NCI-H460 (cell line): ENCODE results near the gene RIN3. TPM values are rescaled to one million over a fixed set of nuclear protein-coding genes. Genes with fewer than 3 reads are reported as not detected.
"Not testable (repeated sequence)": the region's sequence is repeated elsewhere in the genome, so short reads cannot be mapped to it uniquely, and the experiment has no call there.

ENCODE experiments used
- DNase-seq: peaks from one replicate; pipeline ENCODE4 v3.0.0-alpha.2; 2016; ENCODE audit warnings: low read depth; ENCODE audit errors: extremely low read depth
- total RNA-seq: library from RNA; depleted of rRNA; stranded (reverse); fragments of >200 nt; shearing (Covaris generic); gene quantifications from 2 replicates; pipeline ENCODE4 v1.2.3, GENCODE V29; 2014

Gene RIN3
- total RNA-seq, 1 experiment from 2014 or later = 2.5 TPM

DNA sequence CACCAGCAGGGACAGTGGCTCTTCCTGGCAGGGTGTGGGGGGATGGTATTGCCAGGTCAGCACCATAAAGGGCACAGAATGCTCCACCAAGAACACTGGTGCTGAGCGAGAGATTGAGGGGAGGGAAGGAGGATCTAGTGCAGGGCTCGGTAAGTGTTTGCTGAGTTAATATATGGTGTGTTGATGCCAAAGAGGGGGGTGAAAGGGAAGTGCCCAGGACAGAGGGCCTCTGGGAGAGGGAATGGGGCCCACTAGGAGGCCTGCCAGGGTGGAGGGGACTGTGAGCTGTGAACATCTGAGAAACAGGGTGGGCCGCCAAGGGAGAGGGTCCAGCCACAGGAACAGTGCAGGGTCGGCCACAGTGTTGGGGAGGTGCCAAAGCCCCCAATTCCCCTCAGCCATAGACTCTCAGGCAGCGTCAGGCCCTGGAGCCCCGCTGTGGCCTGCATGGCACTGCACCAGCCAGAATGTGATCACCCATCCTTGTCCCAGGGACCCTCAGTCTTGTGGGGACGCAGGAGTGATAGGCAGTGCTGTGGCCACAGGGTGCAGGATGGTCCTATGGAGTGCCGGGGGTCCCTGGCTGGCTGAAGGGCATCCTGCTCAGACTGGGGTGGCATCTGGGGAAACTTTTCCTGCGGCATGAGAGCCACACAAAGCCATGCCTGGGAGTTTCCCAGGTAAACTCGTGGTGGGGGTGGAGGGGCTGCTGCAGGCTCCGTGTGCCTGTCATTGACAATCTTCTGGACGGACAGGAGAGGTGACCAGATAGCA is 11.9 kb downstream of the RIN3 start:
- DNase-seq = no peak

- no peak for DNase-seq
Measured at GRCh38 chr14:92527721-92528120, 14.1 kb downstream of the RIN3 start.

DNA sequence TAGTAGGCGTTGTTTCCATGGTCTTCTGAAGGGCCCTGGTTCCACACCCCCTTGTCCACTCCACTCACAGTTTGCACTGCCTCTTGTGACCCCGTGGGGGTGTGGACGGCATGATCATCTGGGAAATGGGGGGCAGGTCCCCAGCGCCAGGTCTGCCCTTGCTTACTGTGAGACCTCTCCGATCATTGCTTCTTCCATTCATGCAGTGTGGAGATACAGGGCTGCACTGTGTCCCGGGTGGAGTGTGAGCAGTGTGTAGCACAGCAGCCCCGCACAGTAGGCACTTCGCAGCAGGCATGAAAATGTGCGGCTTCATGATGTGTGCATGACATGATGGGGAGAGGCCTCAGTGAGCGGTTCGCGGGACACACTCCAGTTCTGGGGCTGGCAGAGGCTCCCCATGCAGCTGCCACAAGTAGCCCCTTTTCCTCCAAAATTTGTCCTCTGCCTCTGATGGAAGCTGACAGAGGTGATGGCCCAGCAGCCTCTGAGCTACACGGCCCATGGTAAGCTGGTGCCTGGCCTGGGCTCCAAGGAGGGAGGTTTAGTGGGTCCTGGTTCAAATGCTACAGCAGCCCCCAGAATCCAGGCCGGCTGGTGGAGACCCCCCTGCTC is 15.0 kb downstream of the RIN3 start:
- no peak for DNase-seq

DNA sequence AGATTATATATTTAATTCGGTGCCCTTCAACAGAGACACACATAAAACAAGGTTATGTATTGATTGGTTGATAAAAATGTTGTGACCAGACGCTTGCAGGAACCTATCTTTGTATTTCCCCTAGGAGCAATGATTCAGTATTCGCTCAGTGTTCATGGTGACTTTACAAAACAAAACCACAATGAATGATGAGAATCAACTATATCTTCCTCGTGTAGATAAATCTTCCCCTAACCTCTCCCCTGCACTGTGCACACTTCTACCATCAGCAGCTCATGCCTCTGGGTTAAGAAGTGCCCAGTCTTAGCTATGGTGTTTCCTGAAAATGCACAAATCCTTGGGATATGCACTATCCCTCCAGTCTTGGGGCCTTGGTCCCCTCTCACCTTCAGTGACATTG is 16.3 kb downstream of the RIN3 start:
- DNase-seq = no peak

- DNase-seq = no peak
Measured at GRCh38 chr14:92531106-92531873, 17.7 kb downstream of the RIN3 start.

GRCh38 chr14:92532490-92533163 is 19.0 kb downstream of the RIN3 start:
- DNase-seq = no peak

DNA sequence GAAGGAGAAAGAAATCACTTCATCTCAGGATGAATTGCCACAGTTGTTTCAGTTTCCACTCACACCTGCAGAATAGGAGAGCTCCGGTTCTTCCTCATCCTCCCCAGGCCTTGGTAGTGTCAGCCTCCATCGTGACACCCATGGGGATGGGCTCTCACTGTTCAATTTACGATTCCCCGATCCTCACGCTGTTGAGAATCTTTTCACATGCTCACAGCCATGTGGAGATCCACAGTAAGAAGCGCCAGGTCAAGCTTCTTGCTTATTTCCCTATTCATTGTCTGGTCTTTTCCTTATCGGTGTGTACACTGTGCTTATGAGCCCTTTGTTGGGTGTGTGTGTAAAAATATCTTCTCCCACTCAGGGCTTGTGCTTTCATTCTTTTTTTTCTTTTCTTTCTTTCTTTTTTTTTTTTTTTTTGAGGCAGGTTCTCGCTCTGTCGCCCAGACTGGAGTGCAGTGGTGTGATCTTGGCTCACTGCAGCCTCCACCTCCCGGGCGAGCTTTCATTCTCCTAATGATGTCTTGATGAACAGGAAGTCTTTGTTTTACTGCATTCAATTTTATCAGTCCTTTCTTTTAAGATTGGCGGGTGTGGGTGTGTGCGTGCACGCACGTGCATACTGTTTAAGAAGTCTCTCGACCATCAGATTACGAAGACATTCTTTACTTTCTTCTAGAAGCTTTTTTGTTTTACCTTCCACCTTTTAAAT is 21.5 kb downstream of the RIN3 start:
- no peak for DNase-seq

GRCh38 chr14:92536231-92536630 is 22.6 kb downstream of the RIN3 start:
- not testable (repeated sequence) for DNase-seq

DNA sequence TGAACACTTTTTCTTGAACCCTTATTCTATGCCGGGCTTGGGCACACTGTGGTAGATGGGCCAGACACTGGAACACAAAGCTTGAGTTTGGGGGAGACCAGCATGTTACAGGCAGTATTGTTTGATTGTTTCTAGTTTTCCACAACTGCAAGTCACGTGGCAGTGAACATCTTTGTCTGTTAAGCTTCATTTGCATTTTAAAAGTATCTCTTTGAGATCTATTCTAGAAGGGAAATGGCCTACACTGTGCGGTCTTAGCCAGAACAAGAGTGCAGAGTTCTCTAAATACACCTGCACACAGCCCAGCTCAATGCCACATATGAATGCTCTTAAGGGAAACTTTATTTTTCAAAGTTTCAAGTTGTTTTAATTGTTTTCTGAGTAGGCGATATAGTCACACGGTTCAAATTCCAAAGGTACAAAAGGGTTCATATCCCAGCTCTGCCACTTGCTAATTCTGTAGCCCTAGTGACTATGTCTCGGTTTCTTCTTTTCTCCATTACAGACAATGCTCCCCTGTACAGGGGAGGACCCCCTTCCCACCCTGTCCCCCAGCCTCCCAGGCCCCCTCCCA is 24.9 kb downstream of the RIN3 start:
- no peak for DNase-seq

DNA sequence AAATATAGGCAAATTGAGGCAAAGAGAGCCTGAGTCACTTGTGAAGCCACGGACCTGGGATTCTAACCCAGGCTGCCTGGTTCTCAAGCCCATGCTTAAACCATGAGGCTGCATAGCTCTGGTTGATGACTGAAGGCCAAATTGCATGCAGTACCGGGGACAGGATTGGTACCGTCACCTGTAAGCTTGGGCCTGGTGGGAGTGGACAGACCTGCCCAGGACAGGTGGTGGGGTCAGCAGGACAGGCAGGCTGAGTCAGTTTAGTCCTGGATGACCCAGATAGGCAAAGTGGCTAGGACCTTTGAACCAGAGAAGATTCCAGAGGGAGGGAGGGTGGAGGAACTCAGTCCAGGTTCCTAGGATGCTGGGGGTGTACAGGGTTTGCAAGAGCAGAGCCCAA is 25.8 kb downstream of the RIN3 start:
- DNase-seq = no peak

- DNase-seq = no peak
Measured at GRCh38 chr14:92539875-92540274, 26.3 kb downstream of the RIN3 start.

DNA sequence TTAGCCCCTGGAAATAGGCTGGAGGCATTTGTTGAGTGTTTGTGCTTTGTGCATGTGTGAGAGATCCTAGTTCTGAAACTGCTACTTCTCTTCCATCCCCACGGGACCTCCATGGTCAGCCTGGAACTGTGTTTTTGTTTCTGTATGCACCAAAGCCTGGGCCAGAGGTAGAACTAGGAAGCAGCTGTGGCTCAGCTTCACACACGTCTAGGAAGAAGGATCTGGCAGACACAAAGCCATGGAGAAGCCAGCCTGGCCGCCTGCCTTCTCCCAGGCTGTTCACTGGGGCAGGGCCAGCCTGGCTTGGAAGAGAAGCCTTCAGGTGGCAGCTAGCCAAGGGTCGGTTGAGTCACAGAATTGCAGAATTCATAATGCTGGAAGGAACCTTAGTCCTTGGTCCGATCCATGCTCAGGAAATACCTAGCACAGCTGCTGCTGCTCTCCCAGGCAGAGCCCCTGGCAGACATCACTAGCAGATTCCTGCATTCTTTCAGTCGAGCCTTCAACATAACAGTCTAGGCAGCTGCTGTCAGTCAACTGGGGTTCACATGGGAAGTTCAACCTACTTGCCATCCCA is 27.0 kb downstream of the RIN3 start:
- DNase-seq = peak; percentile 22

- no peak for DNase-seq
Measured at GRCh38 chr14:92542766-92543554, 29.4 kb downstream of the RIN3 start.

GRCh38 chr14:92544051-92544720 is 30.6 kb downstream of the RIN3 start:
- DNase-seq = no peak

DNA sequence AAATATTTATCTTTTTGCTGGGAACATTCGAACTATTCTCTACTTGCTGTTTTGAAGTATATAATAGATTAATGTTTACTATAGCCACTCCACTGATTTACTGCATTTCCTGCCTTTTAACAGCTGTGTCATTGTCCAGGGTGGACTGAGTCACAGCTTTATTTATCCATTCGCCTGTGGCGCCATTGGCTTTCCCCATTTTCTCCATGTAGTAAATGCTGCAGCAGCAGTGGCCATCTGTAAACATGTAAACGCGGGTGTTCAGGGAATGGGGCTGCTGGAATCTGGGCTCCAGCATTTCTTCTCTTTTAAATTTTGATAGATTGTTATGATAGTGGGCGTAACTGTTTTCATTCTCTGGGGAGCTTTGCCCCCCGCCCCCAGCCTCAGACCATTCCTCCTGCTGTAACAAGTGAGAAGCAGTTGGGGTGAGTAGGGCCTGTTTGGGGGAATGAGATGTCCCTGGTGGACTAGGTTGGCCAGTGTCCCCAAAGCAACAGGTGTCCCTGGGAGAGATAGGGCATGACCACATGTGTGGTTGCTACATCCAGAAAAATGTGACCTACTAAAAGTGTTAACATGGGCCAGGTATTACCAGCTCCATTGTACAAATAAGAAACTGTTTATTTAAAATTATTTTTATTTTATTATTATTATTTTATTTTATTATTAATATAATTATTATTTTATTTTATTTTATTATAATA is 32.9 kb downstream of the RIN3 start:
- peak; percentile 30 for DNase-seq

- DNase-seq = no peak
Measured at GRCh38 chr14:92549105-92549858, 35.7 kb downstream of the RIN3 start.

DNA sequence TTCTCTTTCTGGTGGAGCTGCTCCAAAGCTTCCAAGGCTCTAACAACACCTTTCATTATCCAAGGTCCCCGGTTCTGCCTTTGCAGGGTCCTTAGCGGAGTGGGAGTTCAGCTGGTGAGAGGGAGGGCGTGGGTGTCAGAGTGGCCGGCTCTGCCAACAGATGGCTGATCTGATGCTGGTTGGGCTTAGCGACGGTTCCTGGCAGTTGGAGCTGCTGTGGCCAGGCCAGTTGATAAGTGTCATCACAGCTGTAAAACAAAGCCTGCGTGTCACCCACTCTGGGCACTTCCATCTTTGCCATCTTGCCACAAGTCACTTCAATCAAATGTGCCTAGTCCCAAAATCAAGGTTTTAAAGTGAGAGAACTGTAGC is 36.3 kb downstream of the RIN3 start:
- no peak for DNase-seq
